Activated effector memory CD4-positive, alpha-beta T cell treated with anti-CD3 and anti-CD28 coated beads, Interleukin-2, amount 50 U/mL, for 16 hours (primary cell): ENCODE measurements around the gene MYO18B.

ENCODE experiments used
- DNase-seq: peaks from one replicate; pipeline ENCODE4 v3.0.0-alpha.2; 2020

Gene MYO18B

GRCh38 chr22:25712661-25713400 is 29.2 kb upstream of the MYO18B start:
- DNase-seq = no peak

DNA sequence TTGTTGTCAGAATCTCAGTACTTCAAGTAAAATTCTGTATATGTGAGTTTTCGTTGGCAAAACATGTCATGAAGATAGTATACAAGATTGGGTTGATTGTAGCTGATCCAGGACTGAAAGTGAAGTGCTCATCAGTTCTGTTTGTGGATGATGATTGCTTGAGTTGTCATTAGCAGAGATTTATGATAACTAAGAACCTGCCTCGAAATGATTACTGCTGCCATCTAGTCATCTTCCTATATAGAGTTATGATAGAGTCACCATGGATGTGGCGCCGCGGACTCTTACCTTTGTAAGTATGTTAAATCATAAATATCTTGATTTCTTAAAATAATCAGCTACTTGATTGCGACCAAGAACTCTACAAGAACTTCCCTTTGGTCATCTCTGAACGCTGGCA is 27.9 kb upstream of the MYO18B start:
- no peak for DNase-seq

GRCh38 chr22:25714739-25715138 is 27.2 kb upstream of the MYO18B start:
- no peak for DNase-seq

- DNase-seq = no peak
Measured at GRCh38 chr22:25716637-25717036, 25.4 kb upstream of the MYO18B start.

GRCh38 chr22:25718135-25718840 is 23.7 kb upstream of the MYO18B start:
- DNase-seq = no peak

GRCh38 chr22:25722223-25722622 is 19.8 kb upstream of the MYO18B start:
- DNase-seq = no peak

- DNase-seq = no peak
Measured at GRCh38 chr22:25722626-25723025, 19.4 kb upstream of the MYO18B start.

DNA sequence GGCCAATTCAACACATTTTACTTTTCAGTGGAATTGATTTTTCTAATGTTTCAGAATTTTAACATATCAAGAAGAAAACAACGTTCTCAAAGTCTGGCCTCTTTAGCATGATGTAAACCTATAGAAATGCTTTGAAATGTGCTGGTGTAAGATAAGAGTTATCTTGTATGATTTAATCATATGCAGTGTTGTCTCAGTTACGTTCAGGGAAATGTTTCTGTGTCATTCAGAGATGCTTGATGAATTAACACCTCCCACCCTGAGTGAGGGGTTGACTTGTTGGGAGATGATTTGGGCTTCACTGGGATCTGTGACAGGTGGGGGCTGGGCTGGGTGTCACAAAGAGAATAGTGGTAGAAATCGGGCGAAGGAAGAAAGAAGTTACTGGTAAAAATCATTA is 15.7 kb upstream of the MYO18B start:
- DNase-seq = no peak

DNA sequence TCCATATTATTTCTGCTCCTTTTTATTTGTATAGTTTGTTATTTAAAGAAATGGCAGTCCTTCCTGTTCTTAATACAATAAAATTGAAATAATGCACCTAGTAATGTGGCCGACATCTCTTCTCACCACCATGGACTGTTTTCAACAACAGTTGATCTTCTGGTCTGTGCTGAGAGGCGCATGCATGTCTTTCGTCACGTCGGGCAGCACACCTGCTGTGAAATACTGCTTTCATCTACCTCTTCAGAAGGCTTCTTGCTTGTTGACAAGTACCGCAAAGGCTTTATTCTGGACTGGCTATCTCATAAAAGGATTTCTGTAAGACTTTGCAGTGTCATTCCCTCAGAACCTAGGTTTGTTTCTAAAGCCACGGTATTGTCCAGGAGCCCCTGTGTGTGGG is 13.9 kb upstream of the MYO18B start:
- no peak for DNase-seq

- no peak for DNase-seq
Measured at GRCh38 chr22:25729016-25729995, 12.7 kb upstream of the MYO18B start.

- no peak for DNase-seq
Measured at GRCh38 chr22:25735650-25736049, 6.3 kb upstream of the MYO18B start.

- DNase-seq = no peak
Measured at GRCh38 chr22:25736378-25737011, 5.5 kb upstream of the MYO18B start.

DNA sequence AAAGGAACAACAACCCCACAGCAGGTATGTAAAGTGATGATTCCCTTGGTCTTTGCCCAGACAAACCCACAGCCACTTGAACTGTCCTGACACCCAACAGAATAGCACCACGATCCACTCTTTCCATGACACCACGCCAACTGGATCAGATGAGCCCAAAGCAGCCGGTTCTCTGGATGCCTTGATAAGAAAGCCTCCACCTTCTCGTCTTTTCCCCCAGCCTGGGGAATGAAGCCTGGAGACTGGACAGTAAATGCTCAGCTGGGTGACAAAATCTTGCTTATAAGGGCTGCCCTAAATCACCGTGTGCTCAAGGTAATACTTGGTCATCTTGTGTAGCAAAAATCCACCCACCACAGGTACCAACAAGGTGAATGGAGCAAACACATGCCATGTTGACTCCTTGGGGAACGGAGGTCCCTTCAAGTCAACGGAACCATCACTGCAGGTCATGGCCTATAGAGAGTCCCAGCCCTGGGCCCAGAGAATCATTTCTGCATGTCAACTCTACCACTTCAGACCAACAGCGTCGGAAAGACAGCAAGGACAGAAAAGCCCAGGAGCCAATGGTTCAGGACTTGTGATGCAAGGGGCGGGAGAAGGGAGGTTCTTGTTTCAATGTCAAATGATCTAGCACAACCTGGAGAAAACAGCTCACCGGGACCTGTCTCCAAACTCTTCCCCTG is 2.2 kb upstream of the MYO18B start:
- no peak for DNase-seq

DNA sequence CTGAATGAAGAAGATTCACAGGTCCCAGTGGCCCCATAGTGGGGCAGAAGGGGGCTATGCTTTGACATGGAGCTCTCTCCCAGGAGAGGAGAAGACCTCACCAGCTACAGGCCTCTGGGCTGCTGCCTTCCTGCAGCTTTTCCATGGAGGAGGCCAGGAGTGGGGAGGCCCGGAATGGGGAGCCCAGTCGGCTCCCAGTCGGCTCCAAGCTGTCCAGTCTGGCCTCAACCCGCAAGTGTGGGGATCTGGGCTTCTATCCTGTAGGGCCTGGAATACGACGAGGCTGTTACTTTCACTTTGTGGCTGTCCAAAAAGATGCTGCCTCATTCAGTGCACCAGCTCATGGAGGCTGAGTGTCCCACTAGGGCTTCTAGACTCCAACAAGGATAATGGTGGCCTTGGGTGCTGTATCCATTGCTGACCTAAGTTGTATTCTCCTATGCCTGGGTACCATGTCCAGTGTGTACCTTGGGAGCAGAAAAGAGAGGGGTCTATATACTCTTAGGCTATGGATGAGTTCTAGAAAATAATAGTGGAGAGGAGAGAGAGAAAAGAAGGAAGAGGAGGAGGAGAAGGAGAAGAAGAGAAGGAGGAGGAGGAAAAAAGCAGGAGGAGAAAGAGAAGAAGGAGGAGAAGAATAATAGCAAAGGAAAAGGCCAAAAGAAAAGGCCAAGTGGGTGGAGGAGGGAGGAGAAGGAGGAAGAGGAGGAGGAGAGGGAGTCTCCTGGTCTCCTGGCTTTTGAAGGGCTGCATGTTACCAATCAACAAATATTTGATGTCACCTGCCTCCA is 1.1 kb downstream of the MYO18B start:
- no peak for DNase-seq

- no peak for DNase-seq
Measured at GRCh38 chr22:25744694-25745093, 2.7 kb downstream of the MYO18B start.

DNA sequence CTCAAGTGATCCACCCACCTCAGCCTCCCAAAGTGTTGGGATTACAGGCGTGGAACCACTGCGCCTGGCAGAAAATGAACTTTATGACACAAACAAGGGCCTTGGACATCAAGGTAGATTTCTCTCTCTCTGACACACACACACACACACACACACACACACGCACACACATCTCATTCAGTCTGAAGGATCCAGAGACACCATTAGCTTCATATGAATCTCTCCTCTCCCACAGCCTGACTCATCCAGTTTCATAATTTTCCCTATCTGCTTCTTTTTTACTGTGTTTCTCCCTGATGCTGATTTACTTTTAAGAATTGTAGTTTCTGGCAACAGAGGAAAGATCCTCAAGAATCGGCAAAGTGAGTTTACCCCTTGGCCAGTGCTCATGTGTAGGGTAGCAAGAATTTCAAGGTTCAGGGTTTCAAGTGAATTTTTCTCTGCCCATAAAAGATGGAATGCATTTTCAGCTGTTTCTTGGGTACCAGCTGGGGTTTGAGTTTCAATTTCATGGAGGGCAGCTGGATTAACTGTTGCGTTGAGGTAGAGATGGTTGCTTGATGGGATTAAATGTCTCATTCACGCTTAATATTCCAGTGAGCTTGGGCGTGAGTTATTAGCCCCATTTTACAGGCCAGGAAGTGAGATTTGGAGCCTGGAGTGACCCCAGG is 3.5 kb downstream of the MYO18B start:
- DNase-seq = no peak

- DNase-seq = no peak
Measured at GRCh38 chr22:25746012-25746373, 4.0 kb downstream of the MYO18B start.

DNA sequence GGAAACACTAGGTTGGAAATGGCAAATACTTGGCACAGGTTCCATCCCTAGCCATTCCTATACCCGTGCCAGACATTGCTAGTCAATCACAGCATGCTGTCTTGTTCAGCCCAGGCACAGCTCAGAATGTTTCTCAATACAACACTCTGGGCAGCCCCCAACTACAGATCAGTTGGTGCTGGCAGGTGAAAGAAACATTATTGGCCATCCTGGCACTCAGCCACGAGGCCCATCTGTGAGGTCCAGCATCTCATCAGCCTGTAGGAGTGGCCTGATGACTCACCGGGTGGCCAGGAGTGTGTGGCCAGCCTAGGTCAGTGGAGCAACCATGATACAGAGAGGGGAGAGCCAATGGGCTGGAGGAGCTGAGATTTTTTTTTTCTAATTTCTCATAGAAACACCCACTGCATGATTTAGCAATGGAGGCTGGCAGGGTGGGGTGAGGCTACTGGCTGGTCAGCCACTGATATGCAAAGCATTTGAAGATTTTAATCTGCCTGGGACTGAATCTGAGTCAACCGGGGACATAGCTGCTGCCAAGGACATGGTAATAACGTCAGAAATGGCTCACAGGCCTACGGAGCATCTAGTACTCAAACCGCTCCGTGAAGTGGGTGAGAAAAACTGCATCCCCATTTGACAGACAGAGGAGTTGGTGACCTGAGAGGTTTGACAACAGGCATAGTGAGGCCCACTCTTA is 5.4 kb downstream of the MYO18B start:
- DNase-seq = no peak

DNA sequence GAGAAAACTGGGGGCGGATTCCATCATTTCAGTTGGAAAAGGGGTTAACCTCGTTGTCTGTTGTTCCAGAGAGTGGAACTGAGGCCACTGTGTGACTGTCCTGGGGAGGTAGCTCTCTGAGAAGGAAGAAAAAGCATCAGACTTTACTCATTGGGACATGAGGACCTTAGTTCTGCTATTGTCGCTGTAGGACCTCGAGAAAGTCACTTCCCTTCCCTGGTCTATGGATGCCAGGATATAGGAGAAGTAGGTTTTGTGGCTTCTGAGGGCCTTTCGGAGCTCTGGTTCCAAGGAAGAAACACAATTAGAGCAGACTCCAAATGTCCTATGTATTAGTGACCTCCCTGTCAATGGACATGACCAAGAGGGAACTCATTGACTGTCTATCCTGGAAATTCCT is 6.2 kb downstream of the MYO18B start:
- DNase-seq = no peak

DNA sequence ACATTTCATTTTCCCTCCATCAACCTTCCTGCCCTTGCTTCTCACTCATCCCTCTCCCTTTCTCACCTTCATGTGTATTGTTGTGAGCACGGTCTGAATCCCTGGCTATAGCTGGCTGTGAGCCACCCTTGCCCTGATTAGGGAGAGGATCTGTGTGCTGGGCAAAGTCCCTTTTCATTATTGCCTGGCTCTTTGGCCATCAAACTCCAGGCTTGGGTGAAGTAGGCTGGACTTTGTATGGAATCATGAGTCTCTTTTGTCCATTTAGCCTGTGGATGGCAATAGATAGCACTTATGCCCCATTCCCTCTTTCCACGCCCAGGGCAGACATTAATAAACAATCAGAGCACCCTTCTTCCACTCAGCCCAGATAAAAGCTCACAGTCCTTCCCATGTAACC is 6.7 kb downstream of the MYO18B start:
- DNase-seq = no peak
